Measurements from ENCODE around the gene TFPI.

Gene TFPI

GRCh38 chr2:187581125-187581896 is 27.1 kb upstream of the TFPI start:
- ChIA-PET POLR2A (ENCODE audit: low non-redundant PET) (no interaction called here), CTCF (interaction anchor here (0.6 to 7.9 kb wide), 12 partner anchors 12 to 943 kb away, joined by 3 to 70 read pairs (median 4); no protein-coding TSS in a partner anchor)
- no peak overlapping the region for H3K27ac ChIP-seq
- peak; percentile 58 for TF ChIP-seq CTCF (conservative IDR thresholded peaks at IDR 0.05; ENCODE audit: low read depth)
- peak; percentile 13 for DNase-seq (ENCODE audit: low spot score)

- ChIA-PET CTCF (interaction anchor here (0.5 to 7.9 kb wide), 8 partner anchors 39 to 717 kb away, joined by 3 to 70 read pairs (median 4); no protein-coding TSS in a partner anchor), POLR2A (ENCODE audit: low non-redundant PET) (no interaction called here)
- no peak overlapping the region for H3K27ac ChIP-seq
- no peak for TF ChIP-seq CTCF (conservative IDR thresholded peaks at IDR 0.05; ENCODE audit: low read depth)
- DNase-seq (ENCODE audit: low spot score): peak; percentile 48
Measured at GRCh38 chr2:187580462-187581124, 26.4 kb upstream of the TFPI start.

GRCh38 chr2:187577310-187577709 is 23.1 kb upstream of the TFPI start:
- TF ChIP-seq CTCF (conservative IDR thresholded peaks at IDR 0.05; ENCODE audit: low read depth): no peak
- POLR2A ChIA-PET (ENCODE audit: low non-redundant PET): no interaction called here
- CTCF ChIA-PET: interaction anchor here (0.6 to 7.9 kb wide), 3 partner anchors 78 to 129 kb away, joined by 3 to 70 read pairs (median 3); partner anchors contain the start of gene CALCRL
- H3K27ac ChIP-seq: no peak overlapping the region
- DNase-seq (ENCODE audit: low spot score): no peak

- POLR2A ChIA-PET (ENCODE audit: low non-redundant PET): no interaction called here
- TF ChIP-seq CTCF (conservative IDR thresholded peaks at IDR 0.05; ENCODE audit: low read depth): no peak
- CTCF ChIA-PET: interaction anchor here (0.6 to 7.9 kb wide), 2 partner anchors 77 to 124 kb away, joined by 3 to 70 read pairs; no protein-coding TSS in a partner anchor
- no peak for DNase-seq (ENCODE audit: low spot score)
- no peak overlapping the region for H3K27ac ChIP-seq
Measured at GRCh38 chr2:187576906-187577305, 22.7 kb upstream of the TFPI start.

- POLR2A ChIA-PET (ENCODE audit: low non-redundant PET): no interaction called here
Measured at GRCh38 chr2:187575751-187576067, 21.5 kb upstream of the TFPI start.

More at GRCh38 chr2:187575751-187576067, 21.5 kb upstream of the TFPI start:
- TF ChIP-seq CTCF (conservative IDR thresholded peaks at IDR 0.05; ENCODE audit: low read depth): no peak
- CTCF ChIA-PET: interaction anchor here (0.5 kb wide), 1 partner anchor 103 kb away, joined by 3 read pairs; no protein-coding TSS in a partner anchor
- no peak for DNase-seq (ENCODE audit: low spot score)
- no peak overlapping the region for H3K27ac ChIP-seq

All from RWPE1 (cell line).